B cell (primary cell): ENCODE data around the gene CTIF. TPM values are rescaled to one million over a fixed set of nuclear protein-coding genes. Genes with fewer than 3 reads are reported as not detected.

Source experiments
- ATAC-seq: fragments of 200-7000 bp; cut with Tn5 transposase; one replicate; pipeline ENCODE4 v1.10.0; 2021; ENCODE audit warnings: low read depth, mild to moderate bottlenecking, moderate number of reproducible peaks, moderate library complexity
- CTCF ChIA-PET: fragments of 350-600 bp; sonication (Branson Sonifier 250); formaldehyde crosslinking; loops from one replicate; lab custom pipeline; 2021; ENCODE audit warnings: antibody characterized with exemption, inconsistent platforms; lab: Charles Lee
- POLR2A ChIA-PET: fragments of 350-600 bp; sonication (Branson Sonifier 250); formaldehyde crosslinking; loops from one replicate; lab custom pipeline; 2021; ENCODE audit warnings: antibody characterized with exemption; lab: Charles Lee
- DNase-seq: peaks from one replicate; pipeline ENCODE4 v3.0.0; 2013
- H2AFZ ChIP-seq: 2 replicates; pipeline ENCODE4 v1.6.1; 2012; ENCODE audit warnings: mild to moderate bottlenecking, low read depth, low read length; ENCODE audit not compliant: insufficient read depth, poor library complexity, severe bottlenecking
- H3K27ac ChIP-seq, 2 donors: 1 replicate in 1 of 2; 2 replicates in 1 of 2; pipeline ENCODE4 v1.5.1; 2012 to 2013; ENCODE audit warnings: low read length in 2 of 2, mild to moderate bottlenecking in 2 of 2, moderate library complexity in 1 of 2
- H3K27me3 ChIP-seq, 4 experiments: fragments of 200-600 bp in 1 of 4; sonication (generic) in 1 of 4; replicated peaks in 1 of 4; 1 replicate in 2 of 4; 2 replicates in 2 of 4; pipeline versions ENCODE4 v1.6.1 to v1.7.0; 2013 to 2016; ENCODE audit warnings: low read length in 3 of 4, mild to moderate bottlenecking in 2 of 4, mixed read lengths in 1 of 4, moderate library complexity in 1 of 4; ENCODE audit not compliant: insufficient read depth in 4 of 4, control insufficient read depth in 3 of 4; ENCODE audit errors: control extremely low read depth in 1 of 4
- H3K36me3 ChIP-seq, 2 experiments: replicated peaks in 1 of 2; 1 replicate in 1 of 2; 2 replicates in 1 of 2; pipeline versions ENCODE4 v1.6.1 to v1.7.1; 2013; ENCODE audit warnings: low read length in 1 of 2; ENCODE audit not compliant: insufficient read depth in 2 of 2, control insufficient read depth in 1 of 2; ENCODE audit errors: control extremely low read depth in 1 of 2, extremely low read depth in 1 of 2
- H3K4me1 ChIP-seq, 2 donors: fragments of 200-600 bp in 1 of 2; sonication (generic) in 1 of 2; 1 replicate in 1 of 2; 2 replicates in 1 of 2; pipeline versions ENCODE4 v1.5.1 to v1.6.1; 2013 to 2017; ENCODE audit warnings: low read length in 2 of 2; ENCODE audit not compliant: control insufficient read depth in 2 of 2, insufficient read depth in 2 of 2
- H3K4me2 ChIP-seq: replicated peaks from 2 replicates; pipeline ENCODE3; 2012; ENCODE audit warnings: mild to moderate bottlenecking, low read depth, low read length; ENCODE audit not compliant: poor library complexity, severe bottlenecking
- H3K4me3 ChIP-seq, 5 experiments: fragments of 200-600 bp in 1 of 5; sonication (generic) in 1 of 5; 1 replicate in 3 of 5; 2 replicates in 2 of 5; pipeline versions ENCODE4 v1.5.1 to v1.7.0; 2011 to 2016; ENCODE audit warnings: low read length in 4 of 5, mild to moderate bottlenecking in 4 of 5, low read depth in 2 of 5, control low read depth in 1 of 5, moderate library complexity in 1 of 5; ENCODE audit not compliant: insufficient read depth in 1 of 5; ENCODE audit errors: control extremely low read depth in 1 of 5, extremely low read depth in 1 of 5
- H3K79me2 ChIP-seq: fragments of 200-600 bp; sonication (generic); one replicate; pipeline ENCODE4 v1.6.0; 2016; ENCODE audit warnings: low read length; ENCODE audit not compliant: control insufficient read depth, insufficient read depth
- H3K9ac ChIP-seq: fragments of 200-600 bp; sonication (generic); 2 replicates; pipeline ENCODE4 v1.6.1; 2017; ENCODE audit warnings: mild to moderate bottlenecking, low read length, moderate library complexity
- H3K9me3 ChIP-seq, 3 donors: one replicate each; pipeline versions ENCODE4 v1.6.1 to v1.7.1; 2013; ENCODE audit warnings: low read length in 2 of 3; ENCODE audit not compliant: control insufficient read depth in 2 of 3, insufficient read depth in 1 of 3; ENCODE audit errors: control extremely low read depth in 1 of 3
- H4K20me1 ChIP-seq: 2 replicates; pipeline ENCODE4 v1.6.0; 2012; ENCODE audit warnings: mild to moderate bottlenecking, low read length; ENCODE audit not compliant: insufficient read depth, control insufficient read depth, poor library complexity, severe bottlenecking
- H3K27ac Mint-ChIP-seq: one replicate; pipeline ENCODE4 v1.8.0; 2021; ENCODE audit warnings: mixed read lengths
- H3K27me3 Mint-ChIP-seq: one replicate; pipeline ENCODE4 v1.8.0; 2021; ENCODE audit warnings: mixed read lengths
- H3K4me1 Mint-ChIP-seq: one replicate; pipeline ENCODE4 v1.8.0; 2021; ENCODE audit warnings: mixed read lengths
- H3K4me3 Mint-ChIP-seq: one replicate; pipeline ENCODE4 v1.8.0; 2021; ENCODE audit warnings: mixed read lengths
- H3K9me3 Mint-ChIP-seq: one replicate; pipeline ENCODE4 v1.8.0; 2022; ENCODE audit warnings: mixed read lengths; ENCODE audit not compliant: insufficient read depth
- CTCF ChIP-seq: fragments of 200-600 bp; IDR thresholded peaks from one replicate; pipeline ENCODE4 v1.8.0; 2022; ENCODE audit warnings: antibody characterized with exemption, mild to moderate bottlenecking
- EZH2 ChIP-seq: IDR thresholded peaks from 2 replicates; pipeline ENCODE4 v1.6.1; 2012; ENCODE audit warnings: borderline replicate concordance, low read depth, mild to moderate bottlenecking, moderate library complexity, low read length; ENCODE audit not compliant: insufficient read depth, poor library complexity, severe bottlenecking
- WGBS: methylation state at CpG from one replicate; pipeline ENCODE4 v1.1.5; 2013; ENCODE audit warnings: missing lambda C conversion rate; ENCODE audit not compliant: insufficient coverage; 5-methylcytosine and 5-hydroxymethylcytosine counted together
- intact Hi-C: fragments of 100-400 bp; cut with micrococcal nuclease; formaldehyde crosslinking; loops from one replicate; pipeline ENCODE4 v1.10.0; 2022
- polyA plus RNA-seq: library from polyadenylated mRNA; depleted of rRNA; stranded (reverse); fragments of >200 nt; gene quantifications from 2 replicates; pipeline ENCODE4 v1.2.3, GENCODE V29; 2012
- total RNA-seq, 2 donors: library from RNA; stranded (reverse); fragments of 120-200 nt in 1 of 2; gene quantifications; 1 replicate in 1 of 2; 2 replicates in 1 of 2; pipeline versions ENCODE4 v1.2.3 to v1.2.4, GENCODE V29; 2013 to 2022

The CTIF gene
- total and polyA plus RNA-seq, 2 donors (not counting 1 experiment from before 2014, with no cell fraction given), result 3.6 to 16.2 TPM

- H3K27me3 ChIP-seq, result no peaks in the 10 kb centered on the region
- H3K9me3 ChIP-seq, result peaks cover 0 to 1% (median 0%) of the 10 kb centered on the region in 3 donors
- Mint-ChIP-seq H3K9me3 (peaks cover 5% of the 10 kb centered on the region), H3K27ac (no peak overlapping the region), H3K27me3 (no peaks in the 10 kb centered on the region), H3K4me3 (no peak overlapping the region), H3K4me1 (peaks cover 21% of the 10 kb centered on the region)
- DNase-seq (no peak), ATAC-seq (no peak)
- peaks cover 12 to 15% of the 10 kb centered on the region in 2 donors for H3K4me1 ChIP-seq
- CTCF ChIA-PET, result no interaction called here
- POLR2A ChIA-PET, result no interaction called here
- H3K4me3 ChIP-seq, result no peak overlapping the region
- H3K9ac ChIP-seq, result no peak overlapping the region
- intact Hi-C loops, result loop anchor here (2.0 kb wide), 1 partner anchor 13 kb away; no protein-coding TSS in a partner anchor
- no peak overlapping the region for H2AFZ ChIP-seq
- no peaks in the 10 kb centered on the region for H4K20me1 ChIP-seq
- TF ChIP-seq CTCF (no peak), EZH2 (no peak)
- H3K36me3 ChIP-seq, result no peaks in the 10 kb centered on the region
- H3K27ac ChIP-seq, result no peak overlapping the region
- no peak overlapping the region for H3K4me2 ChIP-seq
- H3K79me2 ChIP-seq, result no peaks in the 10 kb centered on the region
- WGBS, result no CpG with 5 or more reads among the region's 4 CpGs
Measured at GRCh38 chr18:48821845-48822244, 283.0 kb downstream of the CTIF start.

DNA sequence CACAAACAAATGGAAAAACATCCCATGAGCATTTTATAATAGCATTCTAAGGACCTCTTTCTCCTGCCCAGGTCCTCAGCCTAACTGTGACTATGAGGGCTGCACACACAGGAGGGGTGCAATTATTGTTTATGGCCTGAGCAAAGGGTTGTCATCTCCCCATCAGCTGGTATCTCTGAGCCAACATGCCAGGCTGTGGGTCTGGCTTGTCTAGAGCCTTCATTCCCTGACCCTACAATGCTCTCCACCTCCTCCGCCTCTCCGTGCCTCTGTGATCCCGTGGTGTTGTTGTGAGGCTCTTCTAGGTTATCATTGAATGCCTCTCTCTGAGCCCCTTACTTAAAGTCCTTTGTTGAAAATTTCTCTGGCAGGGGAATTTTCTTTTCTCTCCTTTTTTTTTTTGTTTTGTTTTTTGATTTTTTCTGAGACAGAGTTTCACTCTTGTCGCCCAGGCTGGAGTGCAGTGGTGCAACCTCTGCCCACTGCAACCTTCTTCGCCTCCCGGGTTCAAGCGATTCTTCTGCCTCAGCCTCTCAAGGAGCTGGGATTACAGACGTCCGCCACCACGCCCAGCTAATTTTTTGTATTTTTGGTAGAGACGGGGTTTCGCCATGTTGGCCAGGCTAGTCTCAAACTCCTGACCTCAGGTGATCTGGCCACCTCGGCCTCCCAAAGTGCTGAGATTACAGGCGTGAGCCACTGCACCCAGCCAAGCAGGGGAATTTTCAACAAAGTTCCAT, 285.6 kb downstream of the CTIF start:
- Histone ChIP-seq H3K9ac (no peak overlapping the region), H3K27ac (no peak overlapping the region), H3K36me3 (no peaks in the 10 kb centered on the region), H4K20me1 (no peaks in the 10 kb centered on the region), H3K27me3 (no peaks in the 10 kb centered on the region), H3K79me2 (no peaks in the 10 kb centered on the region), H3K4me3 (no peak overlapping the region), H3K9me3 (peaks cover 0 to 1% (median 0%) of the 10 kb centered on the region in 3 donors), H2AFZ (no peak overlapping the region), H3K4me1 (peaks cover 12 to 15% of the 10 kb centered on the region in 2 donors), H3K4me2 (no peak overlapping the region)
- H3K9me3 Mint-ChIP-seq, result peaks cover 5% of the 10 kb centered on the region
- ATAC-seq (no peak), DNase-seq (no peak)
- CTCF ChIA-PET, result interaction anchor here (1.2 kb wide), 1 partner anchor 11 kb away, joined by 4 read pairs; no protein-coding TSS in a partner anchor
- POLR2A ChIA-PET, result no interaction called here
- peaks cover 21% of the 10 kb centered on the region for H3K4me1 Mint-ChIP-seq
- H3K27ac Mint-ChIP-seq, result no peak overlapping the region
- no peak for TF ChIP-seq CTCF
- TF ChIP-seq EZH2, result no peak
- intact Hi-C loops, result no loop called here
- WGBS, result 89% methylated on average over 10 of the region's 14 CpGs
- H3K27me3 Mint-ChIP-seq, result no peaks in the 10 kb centered on the region
- no peak overlapping the region for H3K4me3 Mint-ChIP-seq
